A673 (cell line): Measurements from ENCODE around the gene MYORG. TPM values are rescaled to one million over a fixed set of nuclear protein-coding genes. Genes with fewer than 3 reads are reported as not detected.

ENCODE experiments used
- Bru-seq: library from RNA; stranded (reverse); fragments of 400-500 nt; gene quantifications from one replicate; lab custom pipeline; 2021; lab: Mats Ljungman, UMichigan
- BruChase-seq, 2 experiments: library from RNA; stranded (reverse); fragments of 400-500 nt; gene quantifications; one replicate each; lab custom pipeline; 2021; lab: Mats Ljungman, UMichigan
- BruUV-seq: library from RNA; stranded (reverse); fragments of 400-500 nt; replicated peaks from 2 replicates; lab custom pipeline; 2021; lab: Mats Ljungman, UMichigan
- CTCF ChIA-PET: fragments of 300-600 bp; sonication (Branson Sonifier 250); formaldehyde crosslinking; loops from one replicate; lab custom pipeline; 2022; ENCODE audit warnings: antibody characterized with exemption; lab: Charles Lee
- POLR2A ChIA-PET: fragments of 300-600 bp; sonication (Branson Sonifier 250); formaldehyde crosslinking; loops from one replicate; lab custom pipeline; 2022; ENCODE audit warnings: antibody characterized with exemption; ENCODE audit not compliant: low non-redundant PET; lab: Charles Lee
- DNase-seq: peaks from one replicate; pipeline ENCODE4 v3.0.0-alpha.2; 2015; ENCODE audit warnings: low spot score
- H3K27ac ChIP-seq: fragments of 200-600 bp; sonication (generic); 2 replicates; pipeline ENCODE4 v1.5.1; 2016; ENCODE audit warnings: mixed run types, low read depth, mild to moderate bottlenecking, mixed read lengths, antibody characterized with exemption, low read length; ENCODE audit not compliant: poor library complexity, severe bottlenecking
- H3K27me3 ChIP-seq: fragments of 200-600 bp; sonication (generic); replicated peaks from 2 replicates; pipeline ENCODE4 v1.6.1; 2017; ENCODE audit warnings: mixed run types, low read depth, mild to moderate bottlenecking, mixed read lengths, antibody characterized with exemption, low read length; ENCODE audit not compliant: insufficient read depth, poor library complexity
- H3K36me3 ChIP-seq: fragments of 200-600 bp; sonication (generic); 2 replicates; pipeline ENCODE4 v1.6.1; 2016; ENCODE audit warnings: mixed run types, mild to moderate bottlenecking, mixed read lengths, antibody characterized with exemption, low read length; ENCODE audit not compliant: insufficient read depth, poor library complexity, severe bottlenecking
- H3K4me1 ChIP-seq: fragments of 200-600 bp; sonication (generic); 2 replicates; pipeline ENCODE4 v1.6.1; 2017; ENCODE audit warnings: mixed run types, mild to moderate bottlenecking, mixed read lengths, antibody characterized with exemption, low read length; ENCODE audit not compliant: insufficient read depth, poor library complexity, severe bottlenecking
- H3K4me3 ChIP-seq: fragments of 200-600 bp; sonication (generic); 2 replicates; pipeline ENCODE4 v1.5.1; 2016; ENCODE audit warnings: low read depth, mixed run types, mild to moderate bottlenecking, mixed read lengths, low read length; ENCODE audit not compliant: poor library complexity, severe bottlenecking
- H3K9me3 ChIP-seq: fragments of 200-600 bp; sonication (generic); 2 replicates; pipeline ENCODE4 v1.6.1; 2016; ENCODE audit warnings: mixed run types, low read depth, mild to moderate bottlenecking, mixed read lengths, antibody characterized with exemption, low read length; ENCODE audit not compliant: poor library complexity, severe bottlenecking
- CTCF ChIP-seq: fragments of 300-800, 200-600 bp; sonication (generic); conservative IDR thresholded peaks from 2 replicates; pipeline ENCODE4 v1.5.1; 2017; ENCODE audit warnings: low read depth, mild to moderate bottlenecking, antibody characterized with exemption, low read length, moderate library complexity, mixed read lengths
- EZH2 ChIP-seq: fragments of 200-600 bp; sonication (generic); IDR thresholded peaks from 2 replicates; pipeline ENCODE4 v1.6.1; 2017; ENCODE audit warnings: borderline replicate concordance, low read depth, mild to moderate bottlenecking, mixed read lengths, antibody characterized with exemption, low read length; ENCODE audit not compliant: poor library complexity, severe bottlenecking
- intact Hi-C: fragments of 100-400 bp; cut with micrococcal nuclease; formaldehyde crosslinking; loops from one replicate; pipeline ENCODE4 v1.10.0; 2022; ENCODE audit not compliant: unreplicated experiment
- long read RNA-seq: library from polyadenylated mRNA; stranded (forward); transcript quantifications from one replicate; pipeline ENCODE4 v2.0.0, GENCODE V29; 2022
- total RNA-seq: library from RNA; stranded (reverse); gene quantifications from 2 replicates; pipeline ENCODE4 v1.2.3, GENCODE V29; 2021

Gene MYORG
- total RNA-seq (7.8 and 7.9 TPM in 2 replicates), Bru-seq, nascent RNA (percentile 46 among the genes with signal in this experiment), BruChase-seq, experiment 1, labeled RNA remaining after a 2-hour chase (percentile 63 among the genes with signal in this experiment), BruChase-seq, experiment 2, labeled RNA remaining after a 6-hour chase (percentile 81 among the genes with signal in this experiment)
- long read RNA-seq, full-length matches to known transcripts = 6 of 10 reads
- long read RNA-seq, partial matches to known transcripts = 0 of 10 reads
- long read RNA-seq, other reads (novel, unspliced or antisense) = 4 of 10 reads

- Histone ChIP-seq H3K36me3 (no peaks in the 10 kb centered on the region), H3K27ac (peak within 1 kb of the TSS; percentile 60), H3K4me1 (peaks cover 25% of the 10 kb centered on the region), H3K27me3 (no peaks in the 10 kb centered on the region), H3K4me3 (peak within 1 kb of the TSS; percentile 67), H3K9me3 (no peaks in the 10 kb centered on the region)
- no TSS peak for BruUV-seq
- POLR2A ChIA-PET = no interaction called here
- TF ChIP-seq EZH2 (no peak), CTCF (no peak)
- intact Hi-C loops = loop anchor here (1.0 to 5.0 kb wide), 2 partner anchors 47 to 124 kb away; partner anchors contain the start of genes KIF24 and NUDT2
- CTCF ChIA-PET = interaction anchor here (0.6 kb wide), 3 partner anchors 99 to 227 kb away, joined by 3 to 6 read pairs (median 3); no protein-coding TSS in a partner anchor
- DNase-seq = peak; percentile 95
These were observed at the start of gene MYORG for GRCh38 chr9:34376596-34377403. TSS of gene MYORG (minus strand) at chr9:34376898. CDS start at chr9:34372943, 3,955 bp downstream.

GRCh38 chr9:34419716-34420504 is 43.2 kb upstream of the MYORG start:
- no peaks in the 10 kb centered on the region for H3K9me3 ChIP-seq
- no peak for TF ChIP-seq EZH2
- TF ChIP-seq CTCF = no peak
- H3K4me1 ChIP-seq = no peaks in the 10 kb centered on the region
- no peak overlapping the region for H3K27ac ChIP-seq
- CTCF ChIA-PET = no interaction called here
- POLR2A ChIA-PET = no interaction called here
- no peak overlapping the region for H3K4me3 ChIP-seq
- H3K27me3 ChIP-seq = no peaks in the 10 kb centered on the region
- no TSS peak for BruUV-seq
- DNase-seq = no peak
- no peaks in the 10 kb centered on the region for H3K36me3 ChIP-seq
- intact Hi-C loops = loop anchor here (5.0 kb wide), 1 partner anchor 82 kb away; no protein-coding TSS in a partner anchor

GRCh38 chr9:34417734-34418133 is 41.0 kb upstream of the MYORG start:
- intact Hi-C loops = loop anchor here (5.0 kb wide), 1 partner anchor 85 kb away; no protein-coding TSS in a partner anchor
- no peak for TF ChIP-seq CTCF
- no peak for TF ChIP-seq EZH2
- BruUV-seq = no TSS peak
- DNase-seq = no peak
- ChIA-PET CTCF (interaction anchor here (0.6 to 0.7 kb wide), 3 partner anchors 13 to 472 kb away, joined by 4 to 7 read pairs (median 5); no protein-coding TSS in a partner anchor), POLR2A (no interaction called here)
- Histone ChIP-seq H3K36me3 (no peaks in the 10 kb centered on the region), H3K27me3 (no peaks in the 10 kb centered on the region), H3K9me3 (no peaks in the 10 kb centered on the region), H3K4me3 (no peak overlapping the region), H3K4me1 (no peaks in the 10 kb centered on the region), H3K27ac (no peak overlapping the region)
